ENCODE data around the gene C19orf47.

Gene C19orf47

DNA sequence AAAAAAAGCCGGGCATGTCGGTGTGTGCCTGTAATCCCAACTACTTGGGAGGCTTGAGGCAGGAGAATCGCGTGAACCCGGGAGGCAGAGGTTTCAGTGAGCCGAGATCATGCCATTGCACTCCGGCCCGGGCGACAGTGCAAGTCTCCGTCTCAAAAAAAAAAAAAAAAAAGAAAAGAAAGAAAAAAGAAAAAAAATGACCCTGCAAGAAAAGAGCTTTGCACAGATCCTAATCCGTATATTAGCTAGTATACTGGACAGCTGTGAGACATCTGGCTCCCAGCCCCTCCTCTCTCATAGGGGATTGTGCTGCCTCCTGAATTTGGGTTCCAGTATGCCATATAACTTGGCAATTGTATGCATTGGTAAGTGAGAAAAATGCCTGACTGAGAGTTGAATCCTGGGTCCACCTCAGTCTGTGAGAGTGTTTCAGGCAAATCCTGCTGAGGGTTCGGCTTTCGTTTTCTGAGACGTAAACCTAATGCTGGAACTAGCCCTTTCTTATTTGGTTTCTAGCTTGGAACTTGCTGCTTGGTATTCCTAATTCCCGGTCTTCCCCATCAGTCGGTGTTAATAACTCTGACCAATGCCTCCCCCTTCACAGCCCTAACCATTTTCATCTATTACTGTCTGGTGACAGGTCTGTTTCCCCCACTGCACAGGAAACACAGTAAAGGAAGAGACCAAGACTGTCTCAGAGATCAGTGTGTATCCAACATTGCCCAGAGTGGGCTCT is 61.8 kb downstream of the C19orf47 start:
- DNase-seq, result no peak
- in situ Hi-C loops (cut with MboI; ENCODE audit: low pct_unique_long_range_greater_than_20kb, low sequenced_read_pairs), result no loop called here

DNA sequence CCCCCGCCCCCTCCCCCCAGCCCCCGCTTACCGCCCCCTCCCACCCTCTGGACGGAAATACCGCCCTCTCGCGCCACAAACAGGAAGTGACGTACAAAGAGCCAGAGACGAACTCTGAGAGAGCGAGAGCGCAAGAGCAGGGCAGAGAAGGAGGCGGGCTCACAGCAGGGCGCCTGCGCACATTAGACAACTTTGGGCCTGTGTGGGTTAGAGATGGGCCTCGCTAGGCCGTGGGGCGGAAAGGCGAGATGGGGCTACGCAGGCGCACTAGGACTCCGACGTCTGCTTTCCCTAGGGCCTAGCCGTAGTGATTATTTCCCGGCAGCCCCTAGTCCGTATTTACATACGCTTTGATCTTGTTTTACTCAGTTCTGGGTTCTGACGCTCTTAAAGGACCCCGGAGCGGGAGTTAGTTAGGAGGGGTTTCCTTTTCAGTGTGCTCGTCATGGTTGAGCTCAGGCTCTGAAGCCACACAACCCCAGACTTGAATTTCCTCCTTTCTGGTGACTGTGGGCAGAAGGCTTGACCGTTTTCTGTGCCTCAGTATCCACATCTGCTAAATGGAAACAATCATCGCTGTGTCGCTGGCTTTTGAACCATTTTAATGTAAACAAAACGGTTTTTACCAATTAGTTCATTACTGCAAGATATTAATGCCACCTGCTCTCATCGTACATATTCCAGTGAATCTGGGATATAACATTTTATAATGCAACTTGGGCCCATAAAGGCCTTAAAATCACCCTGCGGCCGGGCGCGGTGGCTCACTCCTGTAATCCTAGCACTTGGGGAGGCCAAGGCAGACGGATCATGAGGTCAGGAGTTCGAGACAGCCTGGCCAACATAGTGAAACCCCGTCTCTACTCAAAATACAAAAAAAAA is 62.6 kb downstream of the C19orf47 start:
- peak; percentile 99 for DNase-seq
- in situ Hi-C loops (cut with MboI; ENCODE audit: low pct_unique_long_range_greater_than_20kb, low sequenced_read_pairs), result no loop called here

DNA sequence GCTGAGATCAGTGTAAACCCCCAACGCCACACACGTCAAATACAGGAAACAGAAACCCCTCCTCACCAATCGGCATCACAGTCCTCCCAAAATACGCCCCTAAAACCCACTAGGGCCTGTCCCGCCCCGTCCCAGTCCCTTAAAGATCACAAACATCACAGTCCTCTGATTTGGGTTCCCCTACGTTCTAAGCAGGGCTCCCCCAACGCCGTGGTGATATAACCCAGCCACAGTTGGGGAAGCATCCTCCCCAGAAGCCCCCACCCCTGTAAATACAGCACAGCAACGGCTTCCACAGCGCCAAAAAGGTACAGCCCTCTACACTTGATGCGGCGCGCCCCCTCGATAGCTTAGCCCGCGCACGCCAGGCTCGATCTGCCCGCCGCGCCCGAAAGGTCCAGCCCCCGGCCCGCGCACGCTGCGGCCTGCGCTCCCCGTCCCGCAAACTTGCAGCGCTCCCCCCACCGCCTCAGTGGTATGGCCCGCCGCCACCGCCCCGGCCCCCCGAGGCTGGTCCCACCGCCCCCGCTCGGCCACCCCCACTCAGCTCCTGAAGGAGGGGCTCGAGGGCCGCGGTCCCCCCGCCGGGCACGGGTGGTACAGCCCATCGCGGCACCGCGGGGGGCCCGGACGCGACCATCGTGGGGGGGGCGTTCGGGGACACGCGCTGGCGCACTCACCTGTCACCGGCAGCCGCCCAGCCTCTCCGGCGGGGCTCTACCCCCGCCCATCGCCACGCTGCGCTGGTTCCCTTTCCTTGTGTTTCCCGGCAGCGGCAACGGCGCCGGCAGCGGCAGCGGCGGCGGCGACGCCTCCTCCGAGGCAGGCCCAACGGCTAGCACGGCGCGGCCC is 63.5 kb downstream of the C19orf47 start, which contains the start of gene AKT2:
AKT2 (minus strand) TSS at position 845 of the 852 bp plus-strand sequence. CDS start 20,078 bp downstream, outside the sequence.
- peak; percentile 45 for DNase-seq

DNA sequence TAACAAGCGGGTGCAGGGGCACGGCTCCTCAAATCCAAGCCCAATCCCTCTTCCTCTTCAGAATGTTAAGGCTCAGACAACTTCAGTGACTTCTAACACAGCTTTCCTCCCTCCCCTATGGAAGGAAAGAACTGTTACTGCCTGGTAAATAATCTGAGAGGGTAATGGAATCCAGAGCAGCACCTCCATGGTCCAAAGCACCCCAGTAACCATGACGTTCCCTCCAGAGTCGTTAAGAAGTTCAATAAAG is 64.0 kb downstream of the C19orf47 start:
- DNase-seq, result no peak
- in situ Hi-C loops (cut with MboI; ENCODE audit: low pct_unique_long_range_greater_than_20kb, low sequenced_read_pairs), result no loop called here

More for the DNA sequence above, 63.5 kb downstream of the C19orf47 start, which contains the start of gene AKT2:
- in situ Hi-C loops (cut with MboI; ENCODE audit: low pct_unique_long_range_greater_than_20kb, low sequenced_read_pairs), result no loop called here

DNA sequence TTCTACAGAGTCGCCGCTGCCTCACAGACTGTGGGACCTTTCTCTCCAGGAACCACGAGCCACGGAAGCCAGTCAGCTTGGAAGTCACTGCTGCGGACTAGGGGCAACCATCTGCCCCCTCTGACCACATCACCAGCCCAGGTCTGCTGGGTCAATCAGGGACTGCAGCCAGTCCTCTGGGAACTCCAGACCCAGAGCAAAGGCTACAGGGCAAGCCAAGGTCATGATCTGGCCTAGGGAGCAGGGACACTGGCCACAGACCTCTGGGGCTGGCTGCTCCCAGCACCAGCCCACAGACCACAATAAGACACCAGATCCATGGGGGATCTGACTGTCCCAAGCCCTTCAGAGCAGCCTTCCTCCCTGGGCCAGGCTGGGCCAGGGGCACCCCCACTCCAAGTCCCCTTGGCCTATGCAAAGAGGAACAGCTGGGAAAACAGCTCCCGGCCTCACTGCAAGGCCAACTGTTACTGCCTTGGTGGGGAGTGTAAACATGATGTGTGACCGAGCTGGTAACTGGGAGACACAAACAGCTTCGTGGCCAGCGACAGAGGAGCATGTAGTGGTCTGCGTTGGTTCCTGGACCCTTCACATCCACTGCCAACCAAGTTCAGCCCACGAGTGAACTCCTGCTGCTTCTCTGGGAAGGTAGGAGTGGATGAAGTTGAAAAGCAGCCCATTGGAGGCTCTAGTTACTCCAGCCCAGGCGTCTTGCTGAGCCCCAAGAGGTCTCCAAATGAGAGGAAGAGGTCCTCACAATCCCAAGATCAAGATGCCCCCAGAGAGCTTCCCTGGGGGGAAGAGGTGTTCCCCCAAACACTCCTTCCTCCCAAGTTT is 64.6 kb downstream of the C19orf47 start:
- DNase-seq, result no peak
- in situ Hi-C loops (cut with MboI; ENCODE audit: low pct_unique_long_range_greater_than_20kb, low sequenced_read_pairs), result no loop called here

DNA sequence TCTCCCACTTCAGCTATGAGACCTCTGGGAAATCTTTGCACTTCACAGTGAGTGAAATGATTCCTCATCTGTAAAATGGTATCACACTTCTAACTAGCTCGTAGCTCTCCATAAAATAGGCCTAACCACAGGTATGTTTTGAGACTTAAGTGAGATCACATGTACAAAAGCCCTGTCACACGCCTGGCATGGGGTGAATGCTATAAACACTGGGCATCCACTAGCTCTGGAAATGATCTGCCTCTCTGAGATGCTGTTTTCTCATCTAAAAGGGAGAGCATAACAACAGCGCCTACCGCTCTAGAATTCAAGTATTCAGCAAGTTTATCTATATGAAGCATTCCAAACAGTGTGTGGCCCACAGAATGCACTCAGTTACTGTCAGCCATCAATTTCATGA is 65.3 kb downstream of the C19orf47 start:
- in situ Hi-C loops (cut with MboI; ENCODE audit: low pct_unique_long_range_greater_than_20kb, low sequenced_read_pairs), result no loop called here
- DNase-seq, result no peak

DNA sequence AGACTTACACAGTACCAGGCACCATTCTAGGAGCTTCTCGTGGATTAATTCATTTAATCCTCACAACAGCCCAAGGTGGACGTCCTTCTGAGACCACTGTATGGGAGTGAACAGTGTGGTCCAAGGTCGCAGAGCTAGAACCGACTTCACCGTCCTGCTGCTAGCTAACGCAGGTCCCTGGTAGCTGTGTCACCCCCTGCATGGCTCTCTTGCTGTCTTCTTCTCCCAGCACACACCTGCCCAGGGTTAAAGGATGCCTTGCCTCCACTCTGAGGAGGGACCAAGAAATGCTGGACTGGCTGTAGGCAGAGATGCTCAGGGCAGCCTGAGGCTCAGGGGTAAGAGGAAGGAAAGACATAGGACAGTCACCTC is 66.0 kb downstream of the C19orf47 start:
- in situ Hi-C loops (cut with MboI; ENCODE audit: low pct_unique_long_range_greater_than_20kb, low sequenced_read_pairs), result no loop called here
- no peak for DNase-seq

DNA sequence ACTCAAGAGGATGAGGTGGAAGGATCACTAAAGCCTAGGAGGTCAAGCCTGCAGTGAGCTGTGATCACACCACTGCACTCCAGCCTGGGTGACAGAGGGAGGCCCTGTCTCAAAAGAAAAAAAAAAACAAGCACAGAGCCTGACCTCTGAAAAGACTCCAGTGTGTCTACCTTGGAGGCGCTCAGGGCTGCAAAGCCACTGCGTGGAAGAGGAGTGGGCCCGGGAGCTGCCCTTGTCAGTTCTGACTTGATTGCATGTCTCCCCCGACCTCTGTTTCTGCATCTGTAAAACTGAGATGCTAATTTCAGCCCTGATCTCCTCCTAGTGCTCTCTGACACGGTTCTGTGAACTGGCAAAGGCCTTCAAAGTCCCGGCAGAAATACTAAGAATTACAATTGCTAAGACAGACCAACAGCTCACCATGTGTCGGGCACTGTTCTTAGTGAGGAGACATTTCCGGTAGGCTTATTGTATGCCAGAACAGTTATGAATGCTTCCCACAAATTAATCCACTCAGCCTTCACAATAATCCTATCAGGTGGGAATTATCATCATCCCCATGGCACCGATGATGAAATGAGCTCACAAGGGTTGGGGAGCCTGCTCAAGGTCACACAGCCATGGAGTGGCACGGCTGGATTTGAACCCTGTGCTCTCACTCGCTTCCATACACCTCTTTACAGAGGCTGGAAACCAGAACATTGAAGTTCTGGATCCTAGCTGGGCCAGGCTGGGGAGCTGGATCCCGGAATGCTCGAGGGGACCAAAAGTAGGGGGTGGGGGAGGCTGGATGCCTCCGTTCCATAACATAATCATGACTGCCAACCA is 66.6 kb downstream of the C19orf47 start:
- in situ Hi-C loops (cut with MboI; ENCODE audit: low pct_unique_long_range_greater_than_20kb, low sequenced_read_pairs), result no loop called here
- no peak for DNase-seq

DNA sequence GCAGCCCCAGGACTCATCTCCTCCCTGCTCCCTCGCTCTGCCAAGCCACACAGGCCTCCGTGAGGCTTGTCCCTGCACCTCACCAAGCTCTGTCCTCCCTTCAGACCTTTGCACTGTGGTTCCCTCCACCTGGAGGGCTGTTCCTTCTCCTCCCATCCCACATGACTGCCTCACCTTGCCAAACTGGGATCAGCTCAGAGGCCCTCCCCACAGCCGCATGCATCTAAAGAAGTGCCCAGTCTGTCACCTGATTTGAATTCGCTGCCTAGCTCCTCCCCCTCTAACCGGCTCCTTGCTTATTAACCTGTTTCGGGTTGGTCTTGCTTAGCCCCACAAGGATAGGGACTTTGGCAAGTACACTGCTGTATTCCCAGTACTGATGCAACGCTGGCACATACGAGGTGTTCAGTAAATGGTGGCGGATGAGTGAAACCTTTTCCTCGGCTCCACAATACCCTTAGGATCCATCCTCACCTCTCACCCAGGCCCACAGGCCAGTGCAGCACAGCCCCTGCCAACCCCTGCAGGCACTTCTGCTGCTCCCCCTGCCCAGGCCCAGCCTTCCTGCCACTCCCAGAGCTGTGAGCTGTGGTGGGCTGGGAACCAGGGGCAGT is 67.5 kb downstream of the C19orf47 start:
- in situ Hi-C loops (cut with MboI; ENCODE audit: low pct_unique_long_range_greater_than_20kb, low sequenced_read_pairs), result no loop called here
- DNase-seq, result no peak

DNA sequence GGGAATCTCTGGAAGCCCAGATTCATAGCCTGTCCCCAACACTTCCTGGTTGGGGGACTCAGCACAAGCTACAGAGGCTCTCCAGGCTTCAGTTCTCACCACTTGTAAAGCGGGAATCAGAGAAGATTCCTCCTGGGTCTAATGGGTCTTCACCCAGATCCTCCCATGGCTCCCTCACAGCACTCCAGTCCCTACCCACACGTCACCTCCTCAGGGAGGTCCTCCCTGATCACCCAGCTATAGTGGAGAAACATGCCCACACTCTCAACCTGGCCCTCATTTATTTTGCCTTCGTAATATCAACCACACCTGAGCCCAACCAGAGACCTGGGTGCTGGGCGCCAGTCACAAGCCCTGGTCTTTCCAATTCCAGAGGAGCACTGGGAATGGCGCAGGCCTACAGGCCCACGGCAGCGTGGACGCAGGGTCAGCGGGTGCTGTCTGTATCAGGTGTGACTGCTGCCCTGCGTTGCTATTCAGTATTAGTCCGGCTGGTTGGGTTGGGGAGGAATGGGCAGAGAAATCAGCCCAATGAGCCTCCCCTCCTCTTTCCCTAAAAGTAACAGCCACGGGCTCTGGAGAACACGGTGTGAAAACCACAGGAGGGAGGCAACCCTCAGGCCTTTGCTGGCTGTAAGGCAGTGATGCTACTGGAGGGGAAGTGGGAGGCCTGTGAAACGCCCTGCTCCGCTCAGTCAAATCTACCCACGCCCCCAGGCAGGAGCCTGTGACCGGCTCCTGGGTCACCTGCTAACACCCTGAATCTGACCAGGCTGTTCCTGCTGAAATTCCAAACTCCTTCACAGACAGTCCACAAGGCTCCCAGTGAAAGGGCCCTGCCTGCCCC is 68.2 kb downstream of the C19orf47 start:
- DNase-seq, result peak; percentile 49
- in situ Hi-C loops (cut with MboI; ENCODE audit: low pct_unique_long_range_greater_than_20kb, low sequenced_read_pairs), result no loop called here

DNA sequence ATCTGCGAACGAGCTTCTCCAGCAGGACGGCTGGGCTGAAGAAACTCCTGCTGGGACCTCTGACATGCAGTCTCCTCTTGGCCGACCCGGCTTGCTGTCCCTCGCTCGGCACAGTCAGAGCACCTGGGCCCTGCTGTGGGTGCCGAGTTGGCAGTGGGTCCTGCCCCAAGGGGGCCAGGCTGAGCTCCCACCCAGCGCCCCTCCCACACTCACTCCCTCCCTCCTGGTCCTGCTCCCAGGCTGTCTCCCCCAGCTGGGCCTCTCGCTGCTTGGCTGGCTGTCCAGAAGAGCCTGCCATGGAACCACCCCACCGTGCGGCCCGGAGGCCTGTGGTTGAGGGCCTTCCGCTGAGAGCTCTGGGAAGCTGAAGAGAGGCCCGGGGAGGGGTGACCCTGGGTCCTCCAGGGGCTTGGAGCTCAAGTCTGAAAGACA is 69.1 kb downstream of the C19orf47 start:
- DNase-seq, result no peak
- in situ Hi-C loops (cut with MboI; ENCODE audit: low pct_unique_long_range_greater_than_20kb, low sequenced_read_pairs), result no loop called here

DNA sequence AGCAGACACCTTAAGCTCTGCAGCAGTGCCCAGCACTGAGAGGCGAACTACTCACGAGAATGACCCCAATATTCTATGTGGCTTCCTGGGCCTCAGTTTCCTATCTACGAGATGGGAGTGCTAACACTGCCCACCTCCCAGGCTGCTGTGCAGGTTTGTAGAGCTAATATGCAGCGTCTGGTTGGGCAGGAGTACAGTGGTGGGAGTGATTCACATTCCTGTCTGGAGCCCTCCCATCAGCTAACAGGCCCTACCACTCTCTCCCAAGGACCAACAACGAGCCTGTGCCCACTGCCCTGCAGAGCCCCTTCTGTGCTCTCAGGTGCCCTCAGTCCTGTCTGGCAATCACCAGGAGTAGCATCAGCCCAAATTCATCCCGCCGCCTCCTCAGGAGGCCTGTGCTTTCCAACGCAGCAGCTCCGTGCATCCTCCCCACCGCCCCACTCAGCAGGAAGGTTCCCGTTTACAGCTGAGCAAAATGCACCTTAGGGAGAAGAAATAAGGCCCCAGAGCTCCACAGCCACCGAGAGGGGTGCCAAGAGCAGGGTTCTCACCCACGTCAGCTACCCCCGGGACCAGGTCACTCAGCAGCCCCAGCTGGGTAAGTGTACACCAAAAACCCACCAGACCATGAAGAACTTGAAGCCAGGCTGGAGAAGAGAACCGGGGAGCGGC is 69.7 kb downstream of the C19orf47 start:
- in situ Hi-C loops (cut with MboI; ENCODE audit: low pct_unique_long_range_greater_than_20kb, low sequenced_read_pairs), result no loop called here
- DNase-seq, result no peak

DNA sequence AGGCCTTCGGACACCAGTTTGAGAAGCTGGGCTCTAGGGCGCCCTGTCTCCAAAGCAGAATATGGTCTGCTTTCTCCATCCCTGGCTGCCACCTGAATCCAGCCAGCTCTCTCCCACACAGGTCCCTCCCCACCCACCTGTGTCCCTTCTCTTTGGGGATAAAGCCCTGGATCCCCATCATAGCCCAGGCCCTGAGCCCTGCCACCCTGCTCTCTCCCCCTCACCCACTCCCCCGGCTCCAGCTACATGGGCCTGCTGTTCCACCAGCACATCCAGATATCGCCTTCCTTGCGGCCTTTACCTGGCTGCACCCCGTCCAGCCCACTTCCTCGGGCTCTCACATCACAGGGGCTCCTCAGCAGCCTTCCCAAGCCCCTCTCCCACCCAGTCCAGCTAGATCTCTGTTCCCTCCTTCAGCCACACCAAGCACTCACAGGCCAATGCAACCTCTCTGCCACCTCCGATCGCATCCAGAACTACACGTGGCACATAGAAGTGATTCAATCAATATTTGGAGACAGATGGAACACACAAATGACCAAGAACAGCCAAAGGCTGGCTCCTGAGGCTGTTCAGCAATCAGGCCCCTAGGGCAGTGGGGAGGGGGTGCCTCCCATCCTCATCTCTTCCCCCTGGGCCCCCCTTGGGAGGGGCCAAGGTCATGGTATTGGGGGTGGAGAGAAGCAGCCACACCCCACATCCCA is 70.7 kb downstream of the C19orf47 start:
- in situ Hi-C loops (cut with MboI; ENCODE audit: low pct_unique_long_range_greater_than_20kb, low sequenced_read_pairs), result no loop called here
- no peak for DNase-seq

DNA sequence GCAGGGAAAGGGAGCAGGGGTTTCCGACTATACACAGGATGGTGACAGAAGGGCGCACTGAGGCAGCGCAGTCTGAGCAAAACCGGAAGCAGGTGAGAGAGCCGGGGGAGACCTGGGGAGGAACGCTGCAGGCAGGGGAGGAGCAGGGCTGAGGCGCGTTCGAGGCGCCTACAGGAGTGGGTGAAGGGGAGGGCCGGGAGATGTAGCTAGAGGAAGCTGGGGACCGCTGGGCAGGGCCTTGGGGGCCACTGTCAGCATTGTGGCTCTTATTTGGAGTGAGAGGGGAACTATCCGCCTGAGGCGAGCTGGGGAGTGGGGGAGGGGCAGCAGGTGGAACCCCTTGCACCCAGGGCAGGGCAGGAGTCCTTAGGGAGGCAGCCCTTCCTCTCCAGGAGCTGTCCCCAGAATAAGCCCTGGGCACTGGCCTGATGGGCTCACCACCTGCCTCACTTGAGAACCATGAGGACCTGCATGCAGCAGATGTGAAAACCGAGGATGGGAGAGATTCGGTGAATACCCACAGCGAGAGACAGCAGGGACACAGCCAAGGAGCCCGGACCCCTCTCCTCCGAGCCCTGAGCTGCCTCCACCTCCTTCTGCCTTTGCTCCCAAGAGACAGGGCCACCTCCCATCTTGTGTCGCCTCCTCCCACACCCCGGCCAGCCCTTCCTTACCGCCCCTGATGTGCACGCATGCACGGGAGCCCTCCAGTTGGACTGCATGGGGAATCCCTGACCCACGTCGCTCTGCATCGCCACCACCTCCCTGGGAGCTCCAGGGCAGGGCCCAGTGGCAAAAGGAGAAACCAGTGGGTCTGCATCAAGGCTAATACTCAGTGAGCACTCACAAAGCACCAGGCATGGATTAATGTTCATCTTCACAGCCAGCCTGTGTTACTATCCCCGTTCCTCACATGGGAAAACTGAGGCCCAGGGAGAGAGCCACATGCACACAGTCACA is 73.3 kb downstream of the C19orf47 start:
- peak; percentile 46 for DNase-seq
- in situ Hi-C loops (cut with MboI; ENCODE audit: low pct_unique_long_range_greater_than_20kb, low sequenced_read_pairs), result no loop called here
